Prostate gland (tissue), 2 donors: ENCODE results near the gene PEAK1.

Experiments
- POLR2A ChIP-seq: fragments of 450-650 bp; IDR thresholded peaks from one replicate; pipeline ENCODE4 v1.6.1; 2016; ENCODE audit warnings: antibody characterized with exemption, mild to moderate bottlenecking
- TF ChIP-seq, protein P1 (sequence below), 4 experiments: fragments of 200-600 bp in 2 of 4; fragments of 450-650 bp in 2 of 4; sonication (generic) in 2 of 4; IDR thresholded peaks; 1 replicate in 3 of 4; 2 replicates in 1 of 4; pipeline ENCODE4 v1.5.1; 2016 to 2019; ENCODE audit warnings: antibody characterized with exemption in 4 of 4, mild to moderate bottlenecking in 2 of 4, moderate library complexity in 2 of 4

DNA sequence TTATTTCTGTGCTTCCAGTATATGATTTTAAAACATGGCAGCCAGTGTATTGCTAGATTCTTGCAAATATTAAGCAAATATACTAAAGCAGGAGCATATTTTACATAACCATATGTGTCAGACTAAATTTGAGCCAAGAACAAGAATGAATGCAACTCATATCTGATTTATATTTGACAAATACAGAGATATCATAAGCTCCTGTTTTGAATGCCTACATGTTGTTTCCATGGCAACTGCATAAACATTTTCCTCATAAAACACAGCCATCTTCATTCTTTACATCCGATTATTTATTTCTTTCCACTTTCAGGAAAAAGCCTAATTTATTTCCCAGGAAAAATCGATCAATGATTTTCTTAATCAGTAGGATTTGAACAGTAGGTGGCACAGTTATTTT lies 176.8 kb downstream of the PEAK1 start:
- TF ChIP-seq, protein P1, sequence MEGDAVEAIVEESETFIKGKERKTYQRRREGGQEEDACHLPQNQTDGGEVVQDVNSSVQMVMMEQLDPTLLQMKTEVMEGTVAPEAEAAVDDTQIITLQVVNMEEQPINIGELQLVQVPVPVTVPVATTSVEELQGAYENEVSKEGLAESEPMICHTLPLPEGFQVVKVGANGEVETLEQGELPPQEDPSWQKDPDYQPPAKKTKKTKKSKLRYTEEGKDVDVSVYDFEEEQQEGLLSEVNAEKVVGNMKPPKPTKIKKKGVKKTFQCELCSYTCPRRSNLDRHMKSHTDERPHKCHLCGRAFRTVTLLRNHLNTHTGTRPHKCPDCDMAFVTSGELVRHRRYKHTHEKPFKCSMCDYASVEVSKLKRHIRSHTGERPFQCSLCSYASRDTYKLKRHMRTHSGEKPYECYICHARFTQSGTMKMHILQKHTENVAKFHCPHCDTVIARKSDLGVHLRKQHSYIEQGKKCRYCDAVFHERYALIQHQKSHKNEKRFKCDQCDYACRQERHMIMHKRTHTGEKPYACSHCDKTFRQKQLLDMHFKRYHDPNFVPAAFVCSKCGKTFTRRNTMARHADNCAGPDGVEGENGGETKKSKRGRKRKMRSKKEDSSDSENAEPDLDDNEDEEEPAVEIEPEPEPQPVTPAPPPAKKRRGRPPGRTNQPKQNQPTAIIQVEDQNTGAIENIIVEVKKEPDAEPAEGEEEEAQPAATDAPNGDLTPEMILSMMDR (IDR thresholded peaks at IDR 0.05): no peak
- TF ChIP-seq POLR2A: no peak
